ENCODE results near the gene CNOT10.
A peak's percentile ranks its signal among the peaks of the same experiment; 100 is the strongest.
"Not testable (repeated sequence)": the region's sequence is repeated elsewhere in the genome, so short reads cannot be mapped to it uniquely, and the experiment has no call there.

The CNOT10 gene

DNA sequence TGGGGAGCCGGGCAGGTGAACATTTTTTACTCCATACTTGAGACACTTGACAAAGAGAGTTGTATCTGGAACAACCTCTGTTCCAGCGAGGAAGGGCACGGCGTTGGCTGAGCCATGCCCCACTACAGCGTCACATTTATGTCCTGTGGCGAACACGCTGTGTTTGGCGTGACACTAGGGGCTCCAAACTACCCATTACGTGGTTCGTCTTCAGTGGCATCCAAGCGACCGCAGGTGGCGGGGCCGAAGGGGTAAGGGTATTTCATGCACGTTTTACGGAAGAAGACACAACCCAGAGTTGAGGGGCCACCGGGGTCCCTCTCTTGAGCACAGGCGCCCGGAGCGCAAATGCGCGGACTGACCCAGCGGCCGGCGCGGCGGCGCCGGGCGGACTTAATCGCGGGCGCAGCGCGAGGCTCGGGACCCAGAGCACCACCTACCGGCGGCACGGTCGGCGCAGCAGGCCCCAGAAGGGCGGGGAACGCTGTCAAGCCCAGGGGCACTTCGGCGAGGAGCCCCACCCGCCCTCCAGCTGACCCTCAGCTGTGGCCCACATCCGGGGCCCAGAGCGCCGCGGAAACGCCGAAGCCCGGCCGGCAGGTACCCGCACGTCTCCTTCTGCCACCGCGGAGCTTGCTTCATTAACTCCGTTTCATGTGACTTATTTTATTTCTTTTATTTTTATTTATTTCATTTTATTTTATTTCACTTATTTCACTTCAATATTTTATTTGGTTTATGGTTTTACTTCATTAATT, 96.4 kb downstream of the CNOT10 start:
- H3K27me3 ChIP-seq (ENCODE audit: control insufficient read depth in 5 of 5, insufficient read depth in 4 of 5, low read length in 5 of 5): no peaks in the 10 kb centered on the region
- peak overlapping the region in 3 of 5 donors; percentile 31 to 71 (median 45) for H3K9ac ChIP-seq (ENCODE audit: low read length in 5 of 5)
- H3K27ac ChIP-seq (ENCODE audit: low read depth, low read length): no peak overlapping the region
- peaks cover 0 to 14% (median 11%) of the 10 kb centered on the region in 5 donors for H3K4me1 ChIP-seq (ENCODE audit: control insufficient read depth in 5 of 5, insufficient read depth in 5 of 5, low read length in 5 of 5)
- H3K36me3 ChIP-seq (ENCODE audit: control insufficient read depth in 5 of 5, insufficient read depth in 5 of 5, low read length in 5 of 5): peaks cover 0 to 3% (median 0%) of the 10 kb centered on the region in 5 donors
- H3K4me3 ChIP-seq (ENCODE audit: low read depth in 1 of 5, low read length in 5 of 5): peak overlapping the region; percentile 72 to 93 (median 86)
- no peaks in the 10 kb centered on the region for H3K9me3 ChIP-seq (ENCODE audit: control insufficient read depth in 5 of 5, low read length in 5 of 5)

- not testable (repeated sequence) for H3K27me3 ChIP-seq (ENCODE audit: control insufficient read depth in 5 of 5, insufficient read depth in 4 of 5, low read length in 5 of 5); H3K36me3 ChIP-seq (ENCODE audit: control insufficient read depth in 5 of 5, insufficient read depth in 5 of 5, low read length in 5 of 5); H3K9me3 ChIP-seq (ENCODE audit: control insufficient read depth in 5 of 5, low read length in 5 of 5); H3K27ac ChIP-seq (ENCODE audit: low read depth, low read length); H3K4me3 ChIP-seq (ENCODE audit: low read depth in 1 of 5, low read length in 5 of 5); H3K9ac ChIP-seq (ENCODE audit: low read length in 5 of 5)
- H3K4me1 ChIP-seq (ENCODE audit: control insufficient read depth in 5 of 5, insufficient read depth in 5 of 5, low read length in 5 of 5): peaks cover 0 to 14% (median 11%) of the 10 kb centered on the region in 5 donors
These were observed 96.9 kb downstream of the CNOT10 start for GRCh38 chr3:32781969-32782270.

DNA sequence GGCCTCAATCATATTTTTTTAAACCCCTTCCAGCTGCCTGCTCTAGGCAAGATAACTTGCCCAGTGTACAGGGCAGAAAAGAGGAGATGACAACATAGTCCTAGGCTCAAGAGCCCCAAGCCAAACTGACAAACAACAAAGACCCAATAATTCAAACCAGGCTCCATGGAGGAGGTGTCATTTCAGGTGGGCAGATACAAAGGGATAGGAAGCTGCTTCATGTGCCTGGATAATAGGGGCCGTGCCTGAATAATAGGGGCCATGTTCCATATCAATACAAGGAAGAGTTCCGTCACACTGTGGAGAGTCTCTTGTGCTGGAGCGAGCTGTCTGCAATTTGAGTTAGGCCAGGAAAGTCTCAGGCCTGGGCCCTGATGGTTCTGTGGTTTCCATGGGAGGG, 97.4 kb downstream of the CNOT10 start:
- Histone ChIP-seq H3K9ac (ENCODE audit: low read length in 5 of 5) (no peak overlapping the region), H3K36me3 (ENCODE audit: control insufficient read depth in 5 of 5, insufficient read depth in 5 of 5, low read length in 5 of 5) (no peaks in the 10 kb centered on the region), H3K9me3 (ENCODE audit: control insufficient read depth in 5 of 5, low read length in 5 of 5) (no peaks in the 10 kb centered on the region), H3K27ac (ENCODE audit: low read depth, low read length) (no peak overlapping the region), H3K4me1 (ENCODE audit: control insufficient read depth in 5 of 5, insufficient read depth in 5 of 5, low read length in 5 of 5) (peaks cover 0 to 14% (median 11%) of the 10 kb centered on the region in 5 donors), H3K4me3 (ENCODE audit: low read depth in 1 of 5, low read length in 5 of 5) (no peak overlapping the region), H3K27me3 (ENCODE audit: control insufficient read depth in 5 of 5, insufficient read depth in 4 of 5, low read length in 5 of 5) (no peaks in the 10 kb centered on the region)

DNA sequence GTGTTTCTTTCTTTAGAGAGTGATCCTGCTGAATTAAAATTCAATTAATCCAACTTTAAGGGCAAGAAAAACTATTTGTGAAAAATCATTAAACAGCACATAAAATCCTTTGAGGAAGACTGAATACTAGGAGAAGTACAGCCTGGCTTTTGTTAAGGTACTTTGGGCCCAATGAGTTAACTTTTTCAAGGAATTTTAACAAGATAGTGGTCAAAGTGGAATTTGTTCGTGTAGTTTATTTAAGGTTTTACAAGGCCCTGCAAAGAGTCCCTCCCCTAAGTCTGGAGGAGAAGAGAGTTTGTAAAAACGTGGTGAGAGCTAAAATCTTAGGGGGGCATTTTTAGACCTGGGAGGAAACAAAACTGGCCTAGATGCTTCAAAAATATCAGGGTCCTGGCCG, 106.8 kb downstream of the CNOT10 start:
- Histone ChIP-seq H3K4me3 (ENCODE audit: low read depth in 1 of 5, low read length in 5 of 5) (no peak overlapping the region), H3K36me3 (ENCODE audit: control insufficient read depth in 5 of 5, insufficient read depth in 5 of 5, low read length in 5 of 5) (no peaks in the 10 kb centered on the region), H3K27ac (ENCODE audit: low read depth, low read length) (no peak overlapping the region), H3K9ac (ENCODE audit: low read length in 5 of 5) (no peak overlapping the region), H3K27me3 (ENCODE audit: control insufficient read depth in 5 of 5, insufficient read depth in 4 of 5, low read length in 5 of 5) (no peaks in the 10 kb centered on the region), H3K9me3 (ENCODE audit: control insufficient read depth in 5 of 5, low read length in 5 of 5) (no peaks in the 10 kb centered on the region), H3K4me1 (ENCODE audit: control insufficient read depth in 5 of 5, insufficient read depth in 5 of 5, low read length in 5 of 5) (no peaks in the 10 kb centered on the region)

DNA sequence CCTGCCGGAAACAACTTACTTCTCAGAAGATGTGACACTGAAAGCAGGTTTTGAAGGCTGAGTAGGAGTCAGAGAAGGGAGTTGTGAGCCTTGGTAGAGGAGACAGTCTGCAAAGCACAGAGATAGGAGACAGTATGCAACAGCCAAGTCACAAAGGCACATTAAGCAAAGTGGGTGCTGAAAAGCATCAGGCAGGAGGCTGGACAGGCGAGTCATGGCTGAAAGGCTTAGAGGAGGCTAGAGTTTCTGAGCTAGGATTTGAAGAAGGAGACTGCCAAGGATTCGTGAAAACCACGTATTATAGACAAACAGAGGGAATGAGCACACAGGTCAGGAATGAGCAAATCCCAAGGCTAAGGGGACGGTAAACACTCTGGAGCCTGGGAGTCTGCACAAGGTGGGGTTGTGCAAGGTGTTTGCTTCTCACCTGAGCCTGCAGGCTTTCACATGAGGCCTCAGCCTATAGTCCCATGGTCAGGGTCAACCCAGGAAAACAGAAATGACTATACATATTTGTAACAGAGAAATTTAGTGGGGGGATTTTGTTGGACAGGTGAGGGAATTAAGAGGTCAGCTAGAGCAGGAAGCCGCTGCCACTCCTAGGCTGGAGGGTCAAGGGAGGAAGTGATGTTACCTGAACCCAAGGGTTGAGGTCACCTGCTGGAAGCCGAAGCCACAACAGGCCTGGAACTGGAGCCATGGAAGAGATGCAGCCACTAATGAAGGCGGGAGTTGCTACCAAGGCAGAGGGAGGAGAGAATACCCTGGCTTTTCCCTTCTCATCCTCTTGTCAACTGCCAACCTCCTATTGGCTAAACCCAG, 109.7 kb downstream of the CNOT10 start:
- Histone ChIP-seq H3K27ac (ENCODE audit: low read depth, low read length) (no peak overlapping the region), H3K9me3 (ENCODE audit: control insufficient read depth in 5 of 5, low read length in 5 of 5) (no peaks in the 10 kb centered on the region), H3K36me3 (ENCODE audit: control insufficient read depth in 5 of 5, insufficient read depth in 5 of 5, low read length in 5 of 5) (no peaks in the 10 kb centered on the region), H3K9ac (ENCODE audit: low read length in 5 of 5) (no peak overlapping the region), H3K4me1 (ENCODE audit: control insufficient read depth in 5 of 5, insufficient read depth in 5 of 5, low read length in 5 of 5) (no peaks in the 10 kb centered on the region), H3K27me3 (ENCODE audit: control insufficient read depth in 5 of 5, insufficient read depth in 4 of 5, low read length in 5 of 5) (no peaks in the 10 kb centered on the region), H3K4me3 (ENCODE audit: low read depth in 1 of 5, low read length in 5 of 5) (no peak overlapping the region)

- not testable (repeated sequence) for H3K9ac ChIP-seq (ENCODE audit: low read length in 5 of 5); H3K9me3 ChIP-seq (ENCODE audit: control insufficient read depth in 5 of 5, low read length in 5 of 5); H3K27me3 ChIP-seq (ENCODE audit: control insufficient read depth in 5 of 5, insufficient read depth in 4 of 5, low read length in 5 of 5); H3K36me3 ChIP-seq (ENCODE audit: control insufficient read depth in 5 of 5, insufficient read depth in 5 of 5, low read length in 5 of 5); H3K4me1 ChIP-seq (ENCODE audit: control insufficient read depth in 5 of 5, insufficient read depth in 5 of 5, low read length in 5 of 5); H3K4me3 ChIP-seq (ENCODE audit: low read depth in 1 of 5, low read length in 5 of 5); H3K27ac ChIP-seq (ENCODE audit: low read depth, low read length)
These were observed 111.5 kb downstream of the CNOT10 start for GRCh38 chr3:32796384-32796950.

- no peak overlapping the region for H3K4me3 ChIP-seq (ENCODE audit: low read depth in 1 of 5, low read length in 5 of 5)
- no peak overlapping the region for H3K27ac ChIP-seq (ENCODE audit: low read depth, low read length)
- H3K9ac ChIP-seq (ENCODE audit: low read length in 5 of 5): no peak overlapping the region
These were observed 112.8 kb downstream of the CNOT10 start for GRCh38 chr3:32797776-32798175.

GRCh38 chr3:32801440-32801839, 116.5 kb downstream of the CNOT10 start:
- H3K36me3 ChIP-seq (ENCODE audit: control insufficient read depth in 5 of 5, insufficient read depth in 5 of 5, low read length in 5 of 5); H3K27me3 ChIP-seq (ENCODE audit: control insufficient read depth in 5 of 5, insufficient read depth in 4 of 5, low read length in 5 of 5); H3K27ac ChIP-seq (ENCODE audit: low read depth, low read length); H3K4me3 ChIP-seq (ENCODE audit: low read depth in 1 of 5, low read length in 5 of 5); H3K4me1 ChIP-seq (ENCODE audit: control insufficient read depth in 5 of 5, insufficient read depth in 5 of 5, low read length in 5 of 5); H3K9me3 ChIP-seq (ENCODE audit: control insufficient read depth in 5 of 5, low read length in 5 of 5); H3K9ac ChIP-seq (ENCODE audit: low read length in 5 of 5): not testable (repeated sequence)

More at GRCh38 chr3:32797776-32798175, 112.8 kb downstream of the CNOT10 start:
- no peaks in the 10 kb centered on the region for H3K9me3 ChIP-seq (ENCODE audit: control insufficient read depth in 5 of 5, low read length in 5 of 5)
- no peaks in the 10 kb centered on the region for H3K4me1 ChIP-seq (ENCODE audit: control insufficient read depth in 5 of 5, insufficient read depth in 5 of 5, low read length in 5 of 5)
- H3K36me3 ChIP-seq (ENCODE audit: control insufficient read depth in 5 of 5, insufficient read depth in 5 of 5, low read length in 5 of 5): no peaks in the 10 kb centered on the region
- H3K27me3 ChIP-seq (ENCODE audit: control insufficient read depth in 5 of 5, insufficient read depth in 4 of 5, low read length in 5 of 5): no peaks in the 10 kb centered on the region

- H3K4me3 ChIP-seq (ENCODE audit: low read depth in 1 of 5, low read length in 5 of 5): no peak overlapping the region
These were observed 128.2 kb downstream of the CNOT10 start for GRCh38 chr3:32813180-32813579.

GRCh38 chr3:32814361-32814760, 129.4 kb downstream of the CNOT10 start:
- H3K9me3 ChIP-seq (ENCODE audit: control insufficient read depth in 5 of 5, low read length in 5 of 5): no peaks in the 10 kb centered on the region
- no peaks in the 10 kb centered on the region for H3K36me3 ChIP-seq (ENCODE audit: control insufficient read depth in 5 of 5, insufficient read depth in 5 of 5, low read length in 5 of 5)
- H3K4me3 ChIP-seq (ENCODE audit: low read depth in 1 of 5, low read length in 5 of 5): no peak overlapping the region
- peaks cover 13 to 29% (median 25%) of the 10 kb centered on the region in 5 donors for H3K27me3 ChIP-seq (ENCODE audit: control insufficient read depth in 5 of 5, insufficient read depth in 4 of 5, low read length in 5 of 5)
- H3K27ac ChIP-seq (ENCODE audit: low read depth, low read length): no peak overlapping the region
- peaks cover 0 to 25% (median 22%) of the 10 kb centered on the region in 5 donors for H3K4me1 ChIP-seq (ENCODE audit: control insufficient read depth in 5 of 5, insufficient read depth in 5 of 5, low read length in 5 of 5)
- H3K9ac ChIP-seq (ENCODE audit: low read length in 5 of 5): no peak overlapping the region

More at GRCh38 chr3:32813180-32813579, 128.2 kb downstream of the CNOT10 start:
- Histone ChIP-seq H3K27me3 (ENCODE audit: control insufficient read depth in 5 of 5, insufficient read depth in 4 of 5, low read length in 5 of 5) (peaks cover 3 to 19% (median 13%) of the 10 kb centered on the region in 5 donors), H3K4me1 (ENCODE audit: control insufficient read depth in 5 of 5, insufficient read depth in 5 of 5, low read length in 5 of 5) (peaks cover 0 to 18% (median 15%) of the 10 kb centered on the region in 5 donors), H3K9ac (ENCODE audit: low read length in 5 of 5) (no peak overlapping the region), H3K9me3 (ENCODE audit: control insufficient read depth in 5 of 5, low read length in 5 of 5) (no peaks in the 10 kb centered on the region), H3K27ac (ENCODE audit: low read depth, low read length) (no peak overlapping the region), H3K36me3 (ENCODE audit: control insufficient read depth in 5 of 5, insufficient read depth in 5 of 5, low read length in 5 of 5) (no peaks in the 10 kb centered on the region)
